ENCODE results near the gene MKRN2. TPM values are rescaled to one million over a fixed set of nuclear protein-coding genes. Genes with fewer than 3 reads are reported as not detected.

MKRN2 gene
- total and polyA plus RNA-seq, 9 of the 15 experiments (the other 6 are each of a cell fraction or from before 2014, with no cell fraction given): 29.4 to 63.2 (median 42.9) TPM

GRCh38 chr3:12557473-12558100 is 700 bp downstream of the MKRN2 start (continued):
- TF ChIP-seq PRDM10 (IDR thresholded peaks at IDR 0.05; ENCODE audit: partially characterized antibody) (no peak), KDM5B (IDR thresholded peaks at IDR 0.05; ENCODE audit: insufficient replicate concordance, low read depth, low read length) (no peak), CBX1 (IDR thresholded peaks at IDR 0.05; ENCODE audit: low read depth) (no peak), TBL1XR1 (IDR thresholded peaks at IDR 0.05; ENCODE audit: low read length in 2 of 2) (no peak), ZNF778 (CRISPR knock-in tag; IDR thresholded peaks at IDR 0.05) (no peak), NCOR1 (IDR thresholded peaks at IDR 0.05) (no peak), ATF6 (CRISPR knock-in tag; IDR thresholded peaks at IDR 0.05) (peak; percentile 79; the same call in 1 of the 2 replicates), KDM2B (CRISPR knock-in tag; IDR thresholded peaks at IDR 0.05) (no peak), TRIM28 (IDR thresholded peaks at IDR 0.05) (no peak), ZBTB43 (CRISPR knock-in tag; IDR thresholded peaks at IDR 0.05) (peak; percentile 71; the same call in 1 of the 2 replicates), PCBP1 (IDR thresholded peaks at IDR 0.05; ENCODE audit: low read depth, low read length, poor library complexity, severe bottlenecking) (no peak), ZNF239 (CRISPR knock-in tag; IDR thresholded peaks at IDR 0.05) (no peak), ZNF449 (CRISPR knock-in tag; IDR thresholded peaks at IDR 0.05) (0 out of 2 replicates have a peak, but pooled peaks have one; percentile 33), HDAC8 (tag; IDR thresholded peaks at IDR 0.05) (no peak), HDAC2 (IDR thresholded peaks at IDR 0.05) (0 out of 2 replicates have a peak, but pooled peaks have one; percentile 6)
